K562 (cell line): ENCODE data around the gene OR5T2. TPM values are rescaled to one million over a fixed set of nuclear protein-coding genes. Genes with fewer than 3 reads are reported as not detected.
"Not testable (repeated sequence)": the region's sequence is repeated elsewhere in the genome, so short reads cannot be mapped to it uniquely, and the experiment has no call there.

Experiments used
- ATAC-seq: fragments of 200-7000 bp; cut with Tn5 transposase; 3 replicates; pipeline ENCODE4 v1.9.1; 2020; ENCODE audit warnings: moderate library complexity
- BruUV-seq: library from RNA; stranded (reverse); fragments of 400-500 nt; replicated peaks from 2 replicates; lab custom pipeline; 2021; lab: Mats Ljungman, UMichigan
- CTCF ChIA-PET: fragments of 300-600 bp; formaldehyde crosslinking; extraction: SDS; loops from one replicate; lab custom pipeline; 2021; ENCODE audit warnings: low intra/inter-chr PET ratio; lab: Yijun Ruan, JAX
- POLR2A ChIA-PET: fragments of 300-600, 350-650 bp; sonication (Branson Sonifier 250); formaldehyde crosslinking; extraction: SDS; loops from one replicate; lab custom pipeline; 2021; ENCODE audit warnings: antibody characterized with exemption, inconsistent platforms; lab: Yijun Ruan, JAX
- DNase-seq, 4 experiments: peaks; one replicate each; pipeline versions ENCODE4 v3.0.0 to v3.0.0-alpha.2; 2011 to 2018; ENCODE audit warnings: low spot score in 3 of 4, mixed read lengths in 3 of 4; ENCODE audit errors: extremely low read depth in 1 of 4
- FAIRE-seq: peaks from 2 replicates; lab custom pipeline; 2011; peaks lifted over from hg19 to GRCh38; lab: Jason Lieb, UNC
- H2AFZ ChIP-seq: 2 replicates; pipeline ENCODE4 v1.6.0; 2011; ENCODE audit warnings: low read depth, low read length, control low read depth, inconsistent platforms
- H3K27ac ChIP-seq: fragments of 200-600 bp; 3 replicates; pipeline ENCODE4 v1.8.0; 2011; ENCODE audit warnings: low read depth, mild to moderate bottlenecking, control low read depth, inconsistent platforms, low read length, moderate library complexity, mixed read lengths; ENCODE audit errors: extremely low read depth
- H3K27me3 ChIP-seq, 2 experiments: fragments of 300-600 bp in 1 of 2; 2 replicates in 1 of 2; 3 replicates in 1 of 2; pipeline versions ENCODE4 v1.6.0 to v1.8.0; 2011; ENCODE audit warnings: inconsistent platforms in 2 of 2, low read length in 2 of 2, mild to moderate bottlenecking in 1 of 2, mixed read lengths in 1 of 2, moderate library complexity in 1 of 2; ENCODE audit not compliant: control insufficient read depth in 2 of 2, insufficient read depth in 2 of 2
- H3K36me3 ChIP-seq: fragments of 300-600 bp; 3 replicates; pipeline ENCODE4 v1.8.0; 2011; ENCODE audit warnings: mild to moderate bottlenecking, low read length, inconsistent platforms; ENCODE audit not compliant: control insufficient read depth, insufficient read depth
- H3K4me1 ChIP-seq, 2 experiments: fragments of 200-600 bp in 1 of 2; replicated peaks in 1 of 2; 2 replicates in 1 of 2; 3 replicates in 1 of 2; pipeline versions ENCODE4 v1.5.1 to v1.8.0; 2011; ENCODE audit warnings: inconsistent platforms in 2 of 2, low read length in 2 of 2, mild to moderate bottlenecking in 1 of 2, mixed read lengths in 1 of 2, moderate library complexity in 1 of 2; ENCODE audit not compliant: control insufficient read depth in 2 of 2, insufficient read depth in 2 of 2
- H3K4me2 ChIP-seq: 2 replicates; pipeline ENCODE4 v1.6.1; 2011; ENCODE audit warnings: low read length, control low read depth, inconsistent platforms, mixed read lengths; ENCODE audit not compliant: insufficient read depth
- H3K4me3 ChIP-seq: fragments of 200-600 bp; sonication (generic), shearing (Covaris generic); 2 replicates; pipeline ENCODE4 v1.5.1; 2016; ENCODE audit warnings: control low read depth, inconsistent platforms
- H3K79me2 ChIP-seq: fragments of 200-600 bp; 3 replicates; pipeline ENCODE4 v1.8.0; 2011; ENCODE audit warnings: low read length, inconsistent platforms; ENCODE audit not compliant: control insufficient read depth, insufficient read depth
- H3K9ac ChIP-seq, 2 experiments: 2 replicates each; pipeline versions ENCODE4 v1.6.0 to v1.6.1; 2011; ENCODE audit warnings: low read depth in 2 of 2, low read length in 2 of 2, control low read depth in 1 of 2, inconsistent platforms in 1 of 2, mild to moderate bottlenecking in 1 of 2, mixed read lengths in 1 of 2; ENCODE audit not compliant: insufficient read depth in 1 of 2
- H3K9me1 ChIP-seq: one replicate; pipeline ENCODE4 v1.6.0; 2011; ENCODE audit warnings: inconsistent platforms, mild to moderate bottlenecking, low read length, moderate library complexity; ENCODE audit not compliant: control insufficient read depth, insufficient read depth
- H3K9me3 ChIP-seq: replicated peaks from 2 replicates; pipeline ENCODE4 v1.5.1; 2011; ENCODE audit warnings: low read depth, low read length, inconsistent platforms; ENCODE audit not compliant: control insufficient read depth, insufficient read depth
- H4K20me1 ChIP-seq: replicated peaks from 2 replicates; pipeline ENCODE4 v1.6.1; 2011; ENCODE audit warnings: low read length, inconsistent platforms, mixed read lengths; ENCODE audit not compliant: control insufficient read depth, insufficient read depth
- BCL6 ChIP-seq: fragments of 250-450 bp; sonication (Bioruptor Pico); IDR thresholded peaks from 2 replicates; pipeline ENCODE4 v1.4.0; 2020
- CTBP1 ChIP-seq: fragments of 450-650 bp; IDR thresholded peaks from 2 replicates; pipeline ENCODE4 v1.6.1; 2016; ENCODE audit warnings: borderline replicate concordance
- ERF ChIP-seq: fragments of 450-650 bp; formaldehyde crosslinking; IDR thresholded peaks from 2 replicates; pipeline ENCODE4 v1.4.0; 2020; ENCODE audit warnings: mild to moderate bottlenecking, mixed read lengths
- GTF2B ChIP-seq: IDR thresholded peaks from 2 replicates; pipeline ENCODE4 v1.6.1; 2011; ENCODE audit not compliant: insufficient read length; ENCODE audit errors: extremely low read depth
- HNRNPH1 ChIP-seq: fragments of 200-400 bp; formaldehyde crosslinking; optimal IDR thresholded peaks from 2 replicates; pipeline ENCODE3; 2017; ENCODE audit warnings: low read depth, mild to moderate bottlenecking, low read length, moderate library complexity
- JUND ChIP-seq, 2 experiments: IDR thresholded peaks; 2 replicates in 1 of 2; 3 replicates in 1 of 2; pipeline ENCODE4 v1.6.1; 2011; ENCODE audit warnings: borderline replicate concordance in 2 of 2, low read depth in 2 of 2, low read length in 2 of 2, improper control_type of control experiment in 1 of 2, missing biosample characterization in 1 of 2, missing genetic modification characterization in 1 of 2, missing genetic modification reagents in 1 of 2
- MTA2 ChIP-seq: fragments of 450-650 bp; IDR thresholded peaks from 2 replicates; pipeline ENCODE4 v1.6.1; 2016; ENCODE audit warnings: low read depth
- PHB ChIP-seq: fragments of 250-450 bp; sonication (Bioruptor Pico); IDR thresholded peaks from 2 replicates; pipeline ENCODE4 v1.5.0; 2021
- TBL1XR1 ChIP-seq, 2 experiments: IDR thresholded peaks; 2 replicates each; pipeline ENCODE4 v1.6.1; 2012; ENCODE audit warnings: improper control_type of control experiment in 2 of 2, low read length in 2 of 2, mild to moderate bottlenecking in 1 of 2
- TRIM28 ChIP-seq: fragments of 450-650 bp; IDR thresholded peaks from 2 replicates; pipeline ENCODE4 v1.6.1; 2017
- ZNF668 ChIP-seq: fragments of 250-450 bp; sonication (Bioruptor Pico); IDR thresholded peaks from 2 replicates; pipeline ENCODE4 v1.8.0; 2022; ENCODE audit warnings: mild to moderate bottlenecking, inconsistent platforms
- WGBS: fragments of 100-300 bp; shearing (Covaris generic); methylation state at CpG from one replicate; pipeline ENCODE4 v1.1.6; 2016; ENCODE audit warnings: low coverage, mixed read lengths; ENCODE audit not compliant: insufficient coverage; ENCODE audit errors: missing lambda C conversion rate; 5-methylcytosine and 5-hydroxymethylcytosine counted together
- in situ Hi-C: fragments of 300-500 bp; cut with MboI; formaldehyde crosslinking; loops from 4 replicates; pipeline ENCODE4 v1.15.0; 2018; ENCODE audit warnings: inconsistent platforms, mixed read lengths
- intact Hi-C: fragments of 100-400 bp; cut with micrococcal nuclease; formaldehyde crosslinking; loops from 2 replicates; pipeline ENCODE4 v1.14.2; 2022
- polyA plus RNA-seq, 8 experiments: library from polyadenylated mRNA; depleted of rRNA in 4 of 8; stranded (reverse) in 5 of 8; unstranded in 3 of 8; fragments of >200 nt; fragmentation: Nextera tagmentation in 2 of 8; fragmentation: Illumina TruSeq in 1 of 8; extraction: Ambion mirVana in 2 of 8; extraction: Trizol in 1 of 8; gene quantifications; 2 replicates each; pipeline versions ENCODE4 v1.2.1 to v1.2.3, GENCODE V29; 2011 to 2014; ENCODE audit warnings: inconsistent platforms in 1 of 8, missing spikeins in 1 of 8
- total RNA-seq, 7 experiments: library from RNA; depleted of rRNA in 6 of 7; stranded (reverse); fragments of >200 nt in 6 of 7; fragmentation: Illumina TruSeq in 2 of 7; extraction: Trizol in 2 of 7; gene quantifications; 2 replicates each; pipeline versions ENCODE4 v1.2.1 to v1.2.3, GENCODE V29; 2011 to 2021; ENCODE audit warnings: low replicate concordance in 1 of 7
- TF ChIP-seq, protein P1 (sequence below): sonication (generic); formaldehyde crosslinking; IDR thresholded peaks from 2 replicates; pipeline ENCODE4 v1.8.0; 2022; ENCODE audit warnings: missing genetic modification reagents, mild to moderate bottlenecking, moderate library complexity, borderline replicate concordance

The OR5T2 gene
- total and polyA plus RNA-seq, 9 of the 15 experiments (the other 6 are each of a cell fraction or from before 2014, with no cell fraction given), result not detected

DNA sequence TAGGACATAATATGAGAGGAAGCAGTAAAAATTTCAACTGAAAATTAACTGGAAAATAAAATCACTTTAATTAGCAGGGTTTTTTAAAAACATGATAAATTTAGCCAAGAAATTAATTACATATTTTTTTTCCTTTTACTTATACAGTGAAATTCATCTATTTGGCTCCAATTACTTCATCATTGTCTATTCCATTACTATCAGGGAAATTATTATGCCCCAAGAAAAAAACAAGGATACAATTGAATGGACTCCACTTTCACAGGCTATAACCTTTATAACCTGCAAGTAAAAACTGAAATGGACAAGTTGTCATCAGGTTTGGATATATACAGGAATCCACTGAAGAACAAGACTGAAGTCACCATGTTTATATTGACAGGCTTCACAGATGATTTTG, 17.9 kb upstream of the OR5T2 start, which contains the start of gene OR5T3:
Gene OR5T3 (plus strand): TSS at position 301 of the 400 bp plus-strand sequence. CDS start 0 bp downstream, at position 301.
- H3K4me2 ChIP-seq, result no peak within 1 kb of the TSS
- H3K79me2 ChIP-seq, result no peaks in the 10 kb centered on the region
- ATAC-seq, result no peak
- no peaks in the 10 kb centered on the region; the same call in 1 of the 2 replicates for H3K9me3 ChIP-seq
- H4K20me1 ChIP-seq, result no peaks in the 10 kb centered on the region
- no TSS peak for BruUV-seq
- ChIA-PET POLR2A (no interaction called here), CTCF (no interaction called here)
- H3K36me3 ChIP-seq, result no peaks in the 10 kb centered on the region
- H2AFZ ChIP-seq, result no peak within 1 kb of the TSS
- no peak for FAIRE-seq
- no peak within 1 kb of the TSS for H3K4me3 ChIP-seq
- H3K9ac ChIP-seq, result no peak within 1 kb of the TSS
- in situ Hi-C loops, result no loop called here
- no peaks in the 10 kb centered on the region for H3K27me3 ChIP-seq
- no peak within 1 kb of the TSS for H3K27ac ChIP-seq
- H3K4me1 ChIP-seq, result no peaks in the 10 kb centered on the region
- DNase-seq, result no peak
- TF ChIP-seq BCL6 (CRISPR knock-in tag) (no peak), CTBP1 (no peak), ERF (CRISPR knock-in tag) (no peak), TBL1XR1 (IDR thresholded peaks at IDR 0.05; ENCODE audit: low read length in 2 of 2) (no peak), GTF2B (no peak), JUND (IDR thresholded peaks at IDR 0.05; ENCODE audit: borderline replicate concordance, low read depth, low read length) (no peak), JUND (tag; IDR thresholded peaks at IDR 0.05; ENCODE audit: borderline replicate concordance, low read depth, low read length) (no peak), MTA2 (no peak), ZNF668 (CRISPR knock-in tag) (no peak), PHB (CRISPR knock-in tag) (no peak), HNRNPH1 (no peak), TRIM28 (no peak)
- TF ChIP-seq, protein P1, sequence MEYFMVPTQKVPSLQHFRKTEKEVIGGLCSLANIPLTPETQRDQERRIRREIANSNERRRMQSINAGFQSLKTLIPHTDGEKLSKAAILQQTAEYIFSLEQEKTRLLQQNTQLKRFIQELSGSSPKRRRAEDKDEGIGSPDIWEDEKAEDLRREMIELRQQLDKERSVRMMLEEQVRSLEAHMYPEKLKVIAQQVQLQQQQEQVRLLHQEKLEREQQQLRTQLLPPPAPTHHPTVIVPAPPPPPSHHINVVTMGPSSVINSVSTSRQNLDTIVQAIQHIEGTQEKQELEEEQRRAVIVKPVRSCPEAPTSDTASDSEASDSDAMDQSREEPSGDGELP, result no peak
- intact Hi-C loops, result no loop called here
- no peaks in the 10 kb centered on the region for H3K9me1 ChIP-seq

DNA sequence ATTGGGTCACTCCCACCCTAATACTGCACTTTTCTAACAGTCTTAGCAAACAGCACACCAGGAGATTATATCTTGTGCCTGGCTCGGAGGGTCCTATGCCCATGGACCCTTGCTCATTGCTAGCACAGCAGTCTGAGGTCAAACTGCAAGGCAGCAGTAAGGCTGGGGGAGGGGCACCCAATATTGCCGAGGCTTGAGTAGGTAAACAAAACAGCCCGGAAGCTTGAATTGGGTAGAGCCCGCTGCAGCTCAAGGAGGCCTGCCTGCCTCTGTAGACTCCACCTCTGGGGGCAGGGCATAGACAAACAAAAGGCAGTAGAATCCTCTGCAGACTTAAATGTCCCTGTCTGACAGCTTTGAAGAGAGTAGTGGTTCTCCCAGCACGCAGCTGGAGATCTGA, 14.3 kb downstream of the OR5T2 start:
- FAIRE-seq, H3K9me3 ChIP-seq, DNase-seq, intact Hi-C loops, H3K4me3 ChIP-seq, H3K79me2 ChIP-seq, BruUV-seq, H4K20me1 ChIP-seq, H2AFZ ChIP-seq, in situ Hi-C loops, H3K9ac ChIP-seq, H3K9me1 ChIP-seq, CTCF ChIA-PET, H3K27me3 ChIP-seq, H3K36me3 ChIP-seq, H3K4me1 ChIP-seq, POLR2A ChIA-PET, H3K4me2 ChIP-seq, ATAC-seq, H3K27ac ChIP-seq: not testable (repeated sequence)
- 0% methylated on average over 4 of the region's 5 CpGs for whole genome bisulfite sequencing
